GM13976 (cell line): ENCODE measurements around the gene RHOU.

Experiments used
- DNase-seq: peaks from one replicate; pipeline ENCODE4 v3.0.0; 2012; ENCODE audit warnings: low spot score
- CTCF ChIP-seq: IDR thresholded peaks from 2 replicates; pipeline ENCODE4 v1.5.1; 2012; ENCODE audit warnings: borderline replicate concordance, mild to moderate bottlenecking; ENCODE audit not compliant: insufficient read depth; ENCODE audit errors: extremely low read depth, missing control alignments, control extremely low read depth
- in situ Hi-C: fragments of 300-500 bp; cut with MboI; formaldehyde crosslinking; loops from one replicate; pipeline ENCODE4 v1.12.0; 2022; ENCODE audit warnings: low sequenced_read_pairs, mixed read lengths, inconsistent platforms; ENCODE audit not compliant: unreplicated experiment

Gene RHOU

GRCh38 chr1:228735871-228736586, 750 bp downstream of the RHOU start:
- in situ Hi-C loops, result no loop called here
- no peak for TF ChIP-seq CTCF
- DNase-seq, result no peak

- DNase-seq, result no peak
- TF ChIP-seq CTCF, result no peak
- in situ Hi-C loops, result no loop called here
These were observed 1.7 kb downstream of the RHOU start for GRCh38 chr1:228736844-228737445.

GRCh38 chr1:228737601-228738041, 2.3 kb downstream of the RHOU start:
- no peak for TF ChIP-seq CTCF
- in situ Hi-C loops, result no loop called here
- no peak for DNase-seq

GRCh38 chr1:228739826-228740225, 4.5 kb downstream of the RHOU start:
- TF ChIP-seq CTCF, result no peak
- in situ Hi-C loops, result no loop called here
- no peak for DNase-seq

GRCh38 chr1:228740543-228741317, 5.5 kb downstream of the RHOU start:
- no peak for TF ChIP-seq CTCF
- no peak for DNase-seq
- in situ Hi-C loops, result no loop called here

GRCh38 chr1:228742281-228742860, 7.1 kb downstream of the RHOU start:
- no peak for TF ChIP-seq CTCF
- in situ Hi-C loops, result no loop called here
- DNase-seq, result no peak
